GM12865 (cell line): ENCODE data around the gene NPR3.
"Not testable (repeated sequence)": the region's sequence is repeated elsewhere in the genome, so short reads cannot be mapped to it uniquely, and the experiment has no call there.

ENCODE experiments used
- DNase-seq: peaks from one replicate; pipeline ENCODE4 v3.0.0; 2010; ENCODE audit warnings: low read depth
- H3K4me3 ChIP-seq: 2 replicates; pipeline ENCODE4 v1.5.1; 2011; ENCODE audit warnings: mild to moderate bottlenecking, low read depth, low read length, control low read depth
- TF ChIP-seq, protein P1 (sequence below): IDR thresholded peaks from 2 replicates; pipeline ENCODE4 v1.5.1; 2011; ENCODE audit warnings: low read length, control low read depth, low read depth, inconsistent platforms; ENCODE audit not compliant: insufficient read depth; ENCODE audit errors: missing control alignments

The NPR3 gene

DNA sequence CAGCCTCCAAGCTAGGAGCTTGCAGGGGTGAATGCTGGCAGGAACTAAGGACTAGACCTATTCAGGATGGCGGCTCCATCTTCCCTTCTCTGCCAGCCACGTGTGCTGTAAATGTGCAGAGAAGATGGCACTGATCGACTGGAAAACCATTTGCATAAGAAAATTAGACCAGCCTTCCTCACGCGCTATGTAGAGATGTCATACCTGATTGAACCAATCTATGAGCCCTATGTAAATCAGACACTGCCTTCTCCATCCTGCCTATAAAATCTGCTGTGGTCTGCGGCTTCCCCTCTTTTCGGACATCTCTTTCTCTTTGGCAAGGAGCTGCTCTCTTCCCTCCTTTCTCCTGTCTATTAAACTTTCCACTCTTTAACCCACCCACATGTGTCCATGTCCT, 91.6 kb downstream of the NPR3 start:
- TF ChIP-seq, protein P1, sequence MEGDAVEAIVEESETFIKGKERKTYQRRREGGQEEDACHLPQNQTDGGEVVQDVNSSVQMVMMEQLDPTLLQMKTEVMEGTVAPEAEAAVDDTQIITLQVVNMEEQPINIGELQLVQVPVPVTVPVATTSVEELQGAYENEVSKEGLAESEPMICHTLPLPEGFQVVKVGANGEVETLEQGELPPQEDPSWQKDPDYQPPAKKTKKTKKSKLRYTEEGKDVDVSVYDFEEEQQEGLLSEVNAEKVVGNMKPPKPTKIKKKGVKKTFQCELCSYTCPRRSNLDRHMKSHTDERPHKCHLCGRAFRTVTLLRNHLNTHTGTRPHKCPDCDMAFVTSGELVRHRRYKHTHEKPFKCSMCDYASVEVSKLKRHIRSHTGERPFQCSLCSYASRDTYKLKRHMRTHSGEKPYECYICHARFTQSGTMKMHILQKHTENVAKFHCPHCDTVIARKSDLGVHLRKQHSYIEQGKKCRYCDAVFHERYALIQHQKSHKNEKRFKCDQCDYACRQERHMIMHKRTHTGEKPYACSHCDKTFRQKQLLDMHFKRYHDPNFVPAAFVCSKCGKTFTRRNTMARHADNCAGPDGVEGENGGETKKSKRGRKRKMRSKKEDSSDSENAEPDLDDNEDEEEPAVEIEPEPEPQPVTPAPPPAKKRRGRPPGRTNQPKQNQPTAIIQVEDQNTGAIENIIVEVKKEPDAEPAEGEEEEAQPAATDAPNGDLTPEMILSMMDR, result no peak
- DNase-seq, result no peak
- H3K4me3 ChIP-seq, result no peak overlapping the region

DNA sequence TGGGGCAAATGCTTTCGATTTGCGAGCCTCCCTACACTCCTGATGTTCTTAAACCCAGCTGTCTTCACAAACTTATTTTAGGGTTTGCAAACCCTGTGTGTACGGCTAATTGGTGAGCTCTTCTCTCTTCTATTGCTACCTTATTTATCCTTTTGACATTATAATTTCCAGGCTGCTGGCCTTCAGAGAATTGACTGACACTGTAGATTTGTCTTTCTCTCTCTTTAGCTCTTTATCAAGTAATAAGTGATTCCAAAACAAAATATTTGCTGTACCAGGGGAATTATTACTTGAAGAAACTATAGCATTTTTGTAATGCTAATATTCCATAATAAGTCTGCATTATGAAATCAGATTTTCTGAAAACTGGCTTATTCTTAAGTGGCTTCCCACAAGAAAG, 92.5 kb downstream of the NPR3 start:
- TF ChIP-seq, protein P1, result no peak
- H3K4me3 ChIP-seq, result no peak overlapping the region
- DNase-seq, result no peak

DNA sequence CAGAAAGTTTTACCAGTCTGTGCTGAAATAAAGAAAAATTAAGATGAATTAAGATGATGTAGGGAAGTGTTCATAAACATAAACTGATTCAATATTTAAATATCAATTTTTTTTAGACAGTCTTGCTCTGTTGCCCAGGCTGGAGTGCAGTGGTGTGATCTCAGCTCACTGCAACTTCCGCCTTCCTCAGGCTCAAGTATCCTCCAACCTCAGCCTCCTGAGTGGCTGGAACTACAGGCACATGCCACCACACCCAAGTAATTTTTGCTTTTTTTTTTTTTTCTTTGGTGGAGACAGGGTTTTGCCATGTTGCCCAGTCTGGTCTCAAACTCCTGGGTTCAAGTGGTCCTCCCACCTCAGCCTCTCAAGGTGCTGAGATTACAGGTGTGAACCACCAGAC, 94.3 kb downstream of the NPR3 start:
- not testable (repeated sequence) for H3K4me3 ChIP-seq, DNase-seq

DNA sequence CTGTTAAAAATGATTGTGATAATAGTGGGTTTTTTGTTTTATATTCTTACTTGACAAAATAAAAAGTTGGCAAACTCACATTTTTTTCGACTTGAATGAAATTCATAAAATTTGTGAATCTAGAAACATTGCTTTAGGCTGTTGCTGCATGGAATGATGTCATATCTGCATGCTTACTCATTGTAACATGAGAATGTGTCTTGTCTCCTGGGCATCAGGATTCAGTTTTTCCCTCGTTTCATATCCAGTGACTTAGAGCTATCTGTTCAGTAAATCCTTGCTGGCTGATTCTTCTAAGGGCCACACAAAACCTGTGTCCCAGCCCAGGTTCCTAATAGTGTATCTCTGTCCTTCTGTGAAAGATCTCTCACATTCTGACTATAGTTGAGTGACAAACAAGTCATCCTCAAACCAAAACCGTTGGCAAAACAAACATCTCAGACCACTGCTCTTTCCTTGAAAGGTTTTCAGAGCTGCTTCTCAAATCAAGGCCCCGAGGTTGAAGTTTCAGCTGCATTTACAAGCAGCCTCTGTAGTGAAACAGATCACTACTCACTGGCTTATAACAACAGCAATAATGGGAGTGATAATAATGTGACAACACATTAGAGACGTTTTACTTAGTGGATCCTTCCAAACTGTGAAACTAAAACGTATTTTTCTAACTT, 95.0 kb downstream of the NPR3 start:
- DNase-seq, result no peak
- TF ChIP-seq, protein P1, result no peak
- H3K4me3 ChIP-seq, result no peak overlapping the region

DNA sequence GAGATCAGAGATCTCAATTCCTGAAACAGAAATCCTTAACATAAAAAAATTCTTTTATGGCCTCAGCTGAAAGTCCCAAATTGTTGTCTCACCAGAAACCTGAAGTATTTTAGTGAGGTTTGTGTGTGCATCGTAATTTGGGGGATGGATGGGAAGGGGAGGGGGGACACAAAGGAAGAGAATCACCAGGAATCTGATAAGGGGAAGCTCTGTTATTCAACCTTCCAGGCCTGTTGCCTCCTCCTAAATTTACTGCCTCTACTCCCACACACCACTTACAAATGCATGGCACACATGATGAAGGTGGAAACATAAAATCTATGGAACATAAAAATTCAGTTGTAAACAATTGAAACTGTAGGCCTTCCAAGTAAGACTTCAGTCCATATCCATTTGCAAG, 97.7 kb downstream of the NPR3 start:
- no peak overlapping the region for H3K4me3 ChIP-seq
- TF ChIP-seq, protein P1, result no peak
- DNase-seq, result no peak

DNA sequence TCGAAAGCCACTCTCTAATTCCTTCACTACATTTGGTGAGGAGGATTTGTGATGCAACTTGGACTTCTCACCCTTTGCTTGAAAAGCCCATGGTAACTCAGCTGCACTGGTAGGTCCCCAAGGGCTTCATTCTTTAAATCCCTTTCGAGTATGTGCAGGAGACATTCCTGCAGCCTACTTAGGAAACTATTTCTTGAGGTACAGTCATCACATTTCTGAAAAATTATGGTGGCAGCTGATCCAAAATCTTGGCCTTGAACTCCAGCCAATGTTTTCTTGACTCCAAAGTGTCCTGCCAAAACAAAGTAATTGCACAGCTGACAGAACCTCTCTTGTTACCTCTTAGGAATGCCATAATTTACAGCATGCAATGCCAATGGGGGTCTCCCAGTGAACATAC, 99.7 kb downstream of the NPR3 start:
- no peak for DNase-seq
- no peak overlapping the region for H3K4me3 ChIP-seq
- TF ChIP-seq, protein P1, result no peak

DNA sequence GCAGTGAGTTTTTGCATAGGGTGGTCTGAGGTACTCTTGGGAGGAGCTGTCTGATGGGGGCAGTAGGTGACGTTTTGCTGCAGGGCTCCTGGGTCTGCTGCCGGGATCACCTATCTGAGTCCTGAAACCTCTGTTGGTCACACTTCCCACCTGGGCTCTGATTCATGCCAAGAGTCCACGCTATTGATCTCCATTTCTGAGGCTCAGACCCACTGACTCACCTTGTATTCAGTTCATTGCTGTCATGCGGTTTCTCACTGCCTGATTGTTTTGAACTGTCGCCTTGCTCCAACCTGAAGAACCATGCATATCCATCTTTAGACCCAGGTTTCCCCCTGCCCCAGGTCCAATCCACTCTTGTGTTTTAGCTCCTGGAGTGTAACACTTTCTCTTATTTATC, 101.3 kb downstream of the NPR3 start:
- DNase-seq, result no peak
- H3K4me3 ChIP-seq, result no peak overlapping the region

More for the DNA sequence above, 101.3 kb downstream of the NPR3 start:
- TF ChIP-seq, protein P1, result no peak
